H1 (cell line): ENCODE measurements around the gene CMSS1.

Source experiments
- ASH2L ChIP-seq: fragments of 200-600, 300-600 bp; sonication (generic); IDR thresholded peaks from one replicate; pipeline ENCODE4 v1.7.1; 2017; ENCODE audit warnings: low read length
- CREB1 ChIP-seq: IDR thresholded peaks from 2 replicates; pipeline ENCODE4 v1.6.1; 2012; ENCODE audit warnings: inconsistent platforms
- CTCF ChIP-seq, 3 experiments: IDR thresholded peaks; 1 replicate in 2 of 3; 2 replicates in 1 of 3; pipeline versions ENCODE4 v1.5.1 to v1.6.1; 2011; ENCODE audit warnings: low read length in 3 of 3, mild to moderate bottlenecking in 3 of 3, inconsistent platforms in 2 of 3, low read depth in 1 of 3, moderate library complexity in 1 of 3; ENCODE audit not compliant: insufficient read depth in 1 of 3; ENCODE audit errors: control extremely low read depth in 1 of 3
- EZH2 ChIP-seq: fragments of 200-600 bp; sonication (generic); IDR thresholded peaks from 2 replicates; pipeline ENCODE4 v1.7.1; 2012; ENCODE audit warnings: low read depth, mild to moderate bottlenecking, moderate library complexity, low read length, inconsistent platforms; ENCODE audit not compliant: severe bottlenecking
- GTF2F1 ChIP-seq: IDR thresholded peaks from 2 replicates; pipeline ENCODE4 v1.6.1; 2012; ENCODE audit warnings: low read depth, low read length, improper control_type of control experiment, borderline replicate concordance
- KDM1A ChIP-seq: fragments of 200-600, 300-600 bp; sonication (generic); IDR thresholded peaks from 2 replicates; pipeline ENCODE4 v1.7.1; 2016; ENCODE audit warnings: mild to moderate bottlenecking, low read length, borderline replicate concordance
- MAFK ChIP-seq: IDR thresholded peaks from 2 replicates; pipeline ENCODE4 v1.6.1; 2012; ENCODE audit warnings: low read depth, mild to moderate bottlenecking, improper control_type of control experiment, low read length
- POLR2A ChIP-seq, 2 experiments: IDR thresholded peaks; 1 replicate in 1 of 2; 2 replicates in 1 of 2; pipeline ENCODE4 v1.6.1; 2011; ENCODE audit warnings: low read depth in 2 of 2, low read length in 2 of 2, mild to moderate bottlenecking in 2 of 2; ENCODE audit errors: control extremely low read depth in 1 of 2
- RAD21 ChIP-seq, 2 experiments: IDR thresholded peaks in 1 of 2; conservative IDR thresholded peaks in 1 of 2; 2 replicates each; pipeline ENCODE4 v1.6.1; 2011; ENCODE audit warnings: low read depth in 2 of 2, low read length in 2 of 2, improper control_type of control experiment in 1 of 2, inconsistent platforms in 1 of 2, mild to moderate bottlenecking in 1 of 2, moderate library complexity in 1 of 2
- SAP30 ChIP-seq: fragments of 300-600 bp; sonication (generic); IDR thresholded peaks from 2 replicates; pipeline ENCODE4 v1.7.1; 2012; ENCODE audit warnings: low read length, moderate library complexity, mild to moderate bottlenecking, inconsistent platforms; ENCODE audit not compliant: insufficient read depth, insufficient replicate concordance
- SRF ChIP-seq: IDR thresholded peaks from 2 replicates; pipeline ENCODE4 v1.6.1; 2011; ENCODE audit warnings: mild to moderate bottlenecking, low read depth, low read length, moderate library complexity
- SUZ12 ChIP-seq: fragments of 200-600 bp; sonication (generic); IDR thresholded peaks from 2 replicates; pipeline ENCODE4 v1.6.1; 2012; ENCODE audit warnings: mild to moderate bottlenecking, inconsistent platforms, low read length, moderate library complexity, mixed read lengths

- TF ChIP-seq CTCF (IDR thresholded peaks at IDR 0.05; ENCODE audit: control extremely low read depth in 1 of 3, insufficient read depth in 1 of 3, low read depth in 1 of 3, low read length in 3 of 3) (no peak), SAP30 (no peak), GTF2F1 (no peak), SUZ12 (no peak), POLR2A (IDR thresholded peaks at IDR 0.05; ENCODE audit: control extremely low read depth in 1 of 2, low read depth in 2 of 2, low read length in 2 of 2) (no peak), SRF (no peak), ASH2L (no peak), EZH2 (no peak), RAD21 (IDR thresholded peaks at IDR 0.05 in 1 of 2, conservative IDR thresholded peaks at IDR 0.05 in 1 of 2; ENCODE audit: low read depth in 2 of 2, low read length in 2 of 2) (no peak), MAFK (no peak), KDM1A (no peak), CREB1 (no peak)
These were observed 41.0 kb upstream of the CMSS1 start for GRCh38 chr3:99776516-99777209.
